ENCODE measurements around the gene JARID2.

JARID2 gene

DNA sequence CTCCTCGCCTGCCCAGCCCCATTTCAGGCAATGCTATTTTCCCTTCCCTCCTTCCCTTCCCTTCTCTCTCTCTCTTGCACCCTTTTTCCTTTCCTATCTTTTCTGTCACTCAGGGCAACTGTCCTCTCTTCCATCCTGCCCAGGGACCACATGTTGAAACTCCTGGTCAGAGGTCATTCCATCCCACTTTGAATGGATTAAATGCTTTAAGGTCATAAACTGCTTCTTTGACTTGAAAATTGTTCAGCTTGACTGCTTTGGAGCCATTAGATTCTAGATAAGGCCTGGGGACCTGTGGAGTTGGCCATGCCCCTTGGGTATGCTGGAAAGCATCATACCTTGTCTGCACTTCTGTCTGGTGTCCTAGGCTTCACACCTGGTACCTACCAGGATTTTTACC lies 310.8 kb downstream of the JARID2 start:
- no peak for DNase-seq

GRCh38 chr6:15557174-15557573 lies 311.3 kb downstream of the JARID2 start:
- DNase-seq, result no peak

DNA sequence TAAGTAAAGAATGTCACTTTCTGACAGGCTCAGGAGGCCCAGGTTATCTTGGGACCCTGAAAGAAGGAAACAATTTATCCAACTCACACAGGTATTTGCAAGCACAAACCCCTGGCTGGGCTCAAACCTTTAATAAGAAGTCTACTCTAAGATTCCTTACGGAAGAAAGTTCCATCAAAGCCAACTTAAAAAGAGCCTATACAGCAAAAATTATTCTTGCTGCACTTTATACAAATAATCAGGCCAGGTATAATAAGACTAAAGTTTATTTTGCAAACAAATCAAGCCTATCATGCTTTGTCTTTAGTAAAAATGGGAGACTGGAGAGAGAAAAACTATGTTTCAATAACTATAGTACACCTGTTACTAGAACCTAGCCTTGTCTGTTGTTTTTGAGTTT lies 314.8 kb downstream of the JARID2 start:
- DNase-seq, result no peak

DNA sequence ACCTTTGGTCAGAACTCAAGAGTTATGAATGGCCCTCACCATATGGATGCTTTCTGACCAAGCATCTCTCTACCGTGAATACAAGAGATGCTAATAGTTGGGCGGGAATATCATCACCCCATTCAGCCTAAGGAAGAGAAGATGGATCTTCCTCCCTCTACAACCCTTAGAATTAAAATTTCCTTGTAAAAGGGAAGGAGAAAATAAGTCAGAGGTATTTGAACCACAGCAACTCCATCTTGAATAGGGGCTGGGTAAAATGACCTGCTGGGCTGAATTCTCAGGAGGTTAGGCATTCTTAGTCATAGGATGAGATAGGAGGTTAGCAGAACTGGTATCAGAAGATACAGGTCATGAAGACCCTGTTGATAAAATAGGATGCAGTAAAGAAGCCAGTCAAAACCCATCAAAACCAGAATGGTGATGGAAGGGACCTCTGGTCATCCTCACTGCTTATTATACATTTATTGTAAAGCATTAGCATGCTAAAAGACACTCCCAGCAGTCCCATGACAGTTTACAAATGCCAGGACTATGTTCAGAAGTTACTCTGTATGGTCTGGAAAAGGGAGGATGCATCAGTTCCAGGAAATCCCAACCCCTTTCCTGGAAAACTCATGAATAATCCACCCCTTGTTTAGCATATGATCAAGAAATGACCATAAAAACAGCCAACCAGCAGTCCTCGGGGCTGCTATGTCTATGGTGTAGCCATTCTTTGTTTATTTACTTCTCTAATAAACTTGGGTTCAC lies 315.8 kb downstream of the JARID2 start:
- DNase-seq, result no peak

- DNase-seq, result no peak
These were observed 317.1 kb downstream of the JARID2 start for GRCh38 chr6:15562977-15563376.

DNA sequence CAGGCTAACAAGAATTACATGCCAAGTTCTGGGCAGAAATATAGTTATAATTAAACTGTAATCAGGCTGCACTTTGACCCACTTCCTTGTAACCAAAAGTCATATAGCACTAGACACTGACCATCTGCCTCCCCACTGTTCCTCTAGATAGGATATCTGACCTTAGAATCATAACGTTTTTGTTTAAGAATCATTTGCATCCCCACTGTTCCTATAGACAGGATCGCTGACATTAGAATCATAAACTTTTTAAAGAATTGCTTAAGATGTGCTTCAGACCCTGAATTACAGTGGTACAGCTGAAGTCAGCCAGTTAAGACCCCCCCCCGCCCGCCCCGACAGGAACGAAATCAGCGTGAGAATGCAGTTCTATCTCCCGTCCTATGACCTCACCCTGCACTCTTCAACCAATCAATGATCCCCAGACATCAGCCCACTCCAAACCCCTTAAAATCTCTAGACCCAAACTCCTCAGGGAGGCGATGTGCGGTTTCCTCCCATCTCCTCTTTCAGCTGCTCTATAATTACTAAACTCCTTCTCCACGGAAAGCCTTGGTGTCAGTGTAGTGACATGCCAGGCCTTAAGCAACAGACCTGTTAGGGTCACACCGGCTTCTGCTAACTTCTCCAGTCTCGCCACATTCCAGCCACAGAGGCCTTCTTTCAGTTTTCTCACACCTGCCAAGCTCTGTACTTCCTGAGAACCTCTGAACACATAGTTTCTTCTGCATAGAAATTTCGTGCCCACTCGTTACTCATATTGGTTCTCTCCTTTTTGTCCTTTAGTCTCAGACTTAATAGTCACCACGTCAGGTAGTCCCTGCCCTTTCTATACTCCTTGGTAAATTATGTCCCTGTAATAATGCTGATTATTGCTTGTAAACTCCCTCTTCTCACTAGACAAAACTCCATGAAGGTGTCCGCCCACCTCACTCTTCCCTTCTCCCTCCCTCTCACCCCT lies 323.4 kb downstream of the JARID2 start:
- DNase-seq, result no peak

GRCh38 chr6:15570171-15570570 lies 324.3 kb downstream of the JARID2 start:
- DNase-seq, result no peak
